ENCODE measurements around the gene GINS2.

Gene GINS2

GRCh38 chr16:85667261-85667660, 21.5 kb downstream of the GINS2 start:
- no peak for ATAC-seq
- TF ChIP-seq ZC3H10 (CRISPR knock-in tag; IDR thresholded peaks at IDR 0.05): no peak
- no peak for TF ChIP-seq CSDC2 (CRISPR knock-in tag; IDR thresholded peaks at IDR 0.05)
- no peak for TF ChIP-seq ESRRG (CRISPR knock-in tag; IDR thresholded peaks at IDR 0.05)
- no peak for TF ChIP-seq SNAI2 (CRISPR knock-in tag; IDR thresholded peaks at IDR 0.05)
- no peak for TF ChIP-seq ZFP30 (CRISPR knock-in tag; IDR thresholded peaks at IDR 0.05)
- TF ChIP-seq ZFP3 (CRISPR knock-in tag; IDR thresholded peaks at IDR 0.05): no peak
- no peak for TF ChIP-seq OSR1 (CRISPR knock-in tag; IDR thresholded peaks at IDR 0.05)
- no peak for TF ChIP-seq PPARA (CRISPR knock-in tag; IDR thresholded peaks at IDR 0.05; ENCODE audit: borderline replicate concordance)
- no peak for TF ChIP-seq ARNTL (CRISPR knock-in tag; IDR thresholded peaks at IDR 0.05; ENCODE audit: borderline replicate concordance, low read depth)
- no peak for TF ChIP-seq CREB5 (CRISPR knock-in tag; IDR thresholded peaks at IDR 0.05; ENCODE audit: low read depth)
- no peak for TF ChIP-seq POU6F1 (CRISPR knock-in tag; IDR thresholded peaks at IDR 0.05; ENCODE audit: borderline replicate concordance, low read depth)
- no peak for TF ChIP-seq BACH2 (CRISPR knock-in tag; IDR thresholded peaks at IDR 0.05; ENCODE audit: borderline replicate concordance)
- no peak for TF ChIP-seq PATZ1 (CRISPR knock-in tag; IDR thresholded peaks at IDR 0.05; ENCODE audit: borderline replicate concordance)

GRCh38 chr16:85665929-85666328, 22.8 kb downstream of the GINS2 start:
- TF ChIP-seq ZNF8 (CRISPR knock-in tag; IDR thresholded peaks at IDR 0.05) (no peak), CSRNP3 (CRISPR knock-in tag; IDR thresholded peaks at IDR 0.05) (no peak), PATZ1 (CRISPR knock-in tag; IDR thresholded peaks at IDR 0.05; ENCODE audit: borderline replicate concordance) (no peak), SNAI2 (CRISPR knock-in tag; IDR thresholded peaks at IDR 0.05) (no peak), RARB (CRISPR knock-in tag; IDR thresholded peaks at IDR 0.05) (no peak), BACH2 (CRISPR knock-in tag; IDR thresholded peaks at IDR 0.05; ENCODE audit: borderline replicate concordance) (no peak), ARNTL (CRISPR knock-in tag; IDR thresholded peaks at IDR 0.05; ENCODE audit: borderline replicate concordance, low read depth) (no peak), GLIS3 (CRISPR knock-in tag; IDR thresholded peaks at IDR 0.05) (no peak), ZC3H10 (CRISPR knock-in tag; IDR thresholded peaks at IDR 0.05) (no peak), CREB5 (CRISPR knock-in tag; IDR thresholded peaks at IDR 0.05; ENCODE audit: low read depth) (no peak), PPARA (CRISPR knock-in tag; IDR thresholded peaks at IDR 0.05; ENCODE audit: borderline replicate concordance) (no peak), ZFP30 (CRISPR knock-in tag; IDR thresholded peaks at IDR 0.05) (no peak), ZFP3 (CRISPR knock-in tag; IDR thresholded peaks at IDR 0.05) (no peak), POU6F1 (CRISPR knock-in tag; IDR thresholded peaks at IDR 0.05; ENCODE audit: borderline replicate concordance, low read depth) (no peak), TCF4 (CRISPR knock-in tag; IDR thresholded peaks at IDR 0.05; ENCODE audit: borderline replicate concordance) (no peak), ISL1 (CRISPR knock-in tag; IDR thresholded peaks at IDR 0.05) (no peak), TOX (CRISPR knock-in tag; IDR thresholded peaks at IDR 0.05; ENCODE audit: borderline replicate concordance) (no peak), ZNF565 (CRISPR knock-in tag; conservative IDR thresholded peaks at IDR 0.05; ENCODE audit: low read depth) (no peak), ESRRG (CRISPR knock-in tag; IDR thresholded peaks at IDR 0.05) (no peak), CSDC2 (CRISPR knock-in tag; IDR thresholded peaks at IDR 0.05) (no peak)
- ATAC-seq: no peak
